HPDE6-E6E7 (cell line): ENCODE results near the gene PRPH.
"Not testable (repeated sequence)": the region's sequence is repeated elsewhere in the genome, so short reads cannot be mapped to it uniquely, and the experiment has no call there.

Experiments
- DNase-seq: peaks from one replicate; pipeline ENCODE4 v3.0.0; 2011; ENCODE audit warnings: missing footprints; ENCODE audit errors: extremely low spot score

PRPH gene

DNA sequence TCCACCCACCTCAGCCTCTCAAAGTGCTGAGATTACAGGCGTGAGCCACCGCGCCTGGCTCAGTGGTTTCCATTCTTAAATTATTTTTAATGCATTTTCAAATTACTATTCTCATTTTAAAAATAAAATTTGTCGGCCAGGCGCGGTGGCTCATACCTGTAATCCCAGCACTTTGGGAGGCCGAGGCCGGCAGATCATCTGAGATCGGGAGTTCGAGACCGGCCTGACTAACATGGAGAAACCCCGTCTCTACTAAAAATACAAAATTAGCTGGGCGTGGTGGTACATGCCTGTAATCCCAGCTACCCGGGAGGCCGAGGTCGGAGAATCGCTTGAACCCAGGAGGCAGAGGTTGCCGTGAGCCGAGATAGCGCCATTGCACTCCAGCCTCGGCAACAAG lies 38.8 kb downstream of the PRPH start:
- not testable (repeated sequence) for DNase-seq

DNA sequence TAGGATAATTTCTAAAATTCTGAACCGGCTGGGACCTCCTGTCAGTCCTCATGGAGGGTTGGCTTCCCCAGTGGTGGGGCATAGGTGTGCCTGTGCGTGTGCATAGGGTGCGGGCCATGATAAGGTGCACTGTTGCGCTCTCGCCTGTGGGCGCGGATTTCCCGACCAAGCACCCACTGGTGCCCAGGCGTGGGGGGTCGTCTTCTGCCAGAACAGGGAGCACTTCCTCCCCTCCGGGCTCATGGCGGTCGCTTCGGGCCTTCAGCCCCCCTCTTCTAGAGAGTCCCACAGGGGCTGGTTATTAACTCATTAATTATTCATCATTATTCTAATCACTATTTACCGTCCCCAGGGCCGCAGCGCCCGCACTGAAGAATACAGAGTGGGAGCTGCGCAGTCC lies 39.3 kb downstream of the PRPH start:
- no peak for DNase-seq

DNA sequence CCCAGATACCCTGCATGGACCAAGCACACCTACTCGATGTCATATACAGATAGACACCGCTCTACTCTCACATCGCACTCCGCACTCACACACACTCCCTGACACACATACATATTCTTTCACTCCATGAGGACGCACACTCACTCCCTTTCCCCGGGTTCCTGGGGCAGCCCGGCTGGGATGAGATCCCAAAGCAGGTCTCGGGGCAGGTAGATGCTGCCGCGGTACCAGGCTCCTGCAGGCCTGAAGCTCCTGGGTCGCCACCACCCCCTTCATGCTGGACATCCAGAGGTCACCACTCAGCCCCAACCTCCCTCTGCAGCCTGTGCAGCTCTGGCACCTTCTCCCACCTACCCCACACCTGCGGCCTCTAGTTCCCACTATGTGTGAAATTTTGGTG lies 39.7 kb downstream of the PRPH start:
- DNase-seq: no peak

DNA sequence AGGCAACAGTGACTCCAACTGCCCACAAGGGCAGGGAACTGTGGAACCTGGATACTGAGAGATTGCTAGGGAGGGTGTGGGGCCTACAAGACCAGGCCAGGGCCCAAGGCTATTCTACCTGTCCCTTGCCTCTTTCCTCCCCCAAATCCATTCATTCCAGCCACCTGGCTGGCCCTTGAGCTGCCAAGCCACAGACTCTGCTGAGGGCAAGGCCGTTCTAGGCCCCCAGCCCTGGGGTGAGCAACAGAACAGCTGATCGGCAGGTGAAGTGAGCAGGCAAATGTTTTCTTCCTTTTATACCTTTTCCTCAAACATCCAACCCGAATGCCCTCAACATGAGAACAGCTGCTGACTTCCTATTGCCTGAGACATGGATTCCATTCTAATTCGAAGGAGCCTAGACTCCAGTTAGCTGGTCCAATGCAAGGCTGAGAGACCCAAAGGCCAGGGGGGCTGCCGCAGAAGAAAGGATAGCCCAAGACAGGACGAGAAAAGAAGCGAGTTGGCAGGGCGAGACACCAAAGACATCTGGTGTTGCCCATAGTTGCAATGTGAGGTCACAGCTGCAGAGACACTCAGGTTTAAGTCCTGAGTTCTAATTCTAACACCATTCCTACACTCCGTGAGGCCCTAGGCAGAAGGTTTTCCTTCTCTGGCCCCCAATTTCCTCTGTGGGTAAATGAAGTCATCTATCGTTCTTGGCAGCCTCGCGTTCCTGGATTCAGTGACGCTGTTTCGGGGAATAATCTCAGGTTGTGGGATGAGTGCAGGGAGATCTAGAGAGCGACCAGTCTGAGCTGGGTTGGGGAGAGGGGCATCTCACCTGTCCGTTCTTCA lies 40.4 kb downstream of the PRPH start:
- DNase-seq: no peak

- no peak for DNase-seq
These were observed 41.2 kb downstream of the PRPH start for GRCh38 chr12:49335955-49336644.

DNA sequence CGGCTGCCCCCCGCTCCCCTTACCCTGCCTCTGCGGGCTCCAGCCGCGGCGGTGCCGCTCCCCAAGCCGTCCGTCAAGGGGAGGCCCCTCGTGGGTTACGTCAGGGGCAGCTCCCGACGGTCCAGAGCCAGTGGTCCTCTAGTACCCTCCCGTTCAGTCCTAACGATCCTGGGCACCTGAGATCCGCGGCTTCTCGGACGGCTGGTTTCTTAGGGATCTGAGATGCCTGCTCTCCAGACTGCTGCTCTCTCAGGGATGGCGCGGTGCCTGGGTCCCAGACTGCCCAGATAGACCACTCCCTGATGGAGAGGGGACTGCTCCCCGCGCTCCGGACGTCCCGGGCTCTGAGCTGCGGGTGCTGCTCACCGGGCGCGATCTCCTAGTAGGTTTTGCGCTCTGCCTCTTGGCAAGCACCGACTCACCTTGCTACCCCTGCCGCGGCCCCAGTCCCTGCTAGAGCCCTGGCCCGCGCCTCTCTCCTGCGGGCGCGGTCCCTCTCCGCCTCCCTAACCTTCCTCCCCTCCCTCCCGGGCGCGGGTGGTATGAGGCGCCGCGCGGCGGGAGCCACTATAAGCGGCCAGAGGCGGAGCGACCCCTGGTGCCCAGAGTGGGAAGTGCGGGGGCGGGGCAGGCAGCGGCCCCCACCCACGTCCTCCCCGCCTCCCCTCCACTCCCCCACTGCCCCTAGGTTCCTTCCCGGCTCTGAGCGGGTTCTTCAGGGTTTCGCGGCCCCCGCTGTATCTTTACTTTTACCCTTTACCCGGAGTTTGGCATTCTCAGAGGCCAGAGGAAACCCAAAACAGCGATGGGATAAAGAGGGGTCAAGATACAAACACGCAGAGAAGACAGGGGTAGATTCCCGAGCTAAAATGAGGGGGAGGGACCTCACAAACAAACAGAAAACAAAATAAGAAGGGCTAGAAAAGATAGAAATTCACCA lies 42.0 kb downstream of the PRPH start, which contains the start of gene C1QL4:
Gene C1QL4 (minus strand): TSS at position 544 of the 940 bp plus-strand sequence. CDS start 711 bp downstream, outside the sequence.
- no peak for DNase-seq

DNA sequence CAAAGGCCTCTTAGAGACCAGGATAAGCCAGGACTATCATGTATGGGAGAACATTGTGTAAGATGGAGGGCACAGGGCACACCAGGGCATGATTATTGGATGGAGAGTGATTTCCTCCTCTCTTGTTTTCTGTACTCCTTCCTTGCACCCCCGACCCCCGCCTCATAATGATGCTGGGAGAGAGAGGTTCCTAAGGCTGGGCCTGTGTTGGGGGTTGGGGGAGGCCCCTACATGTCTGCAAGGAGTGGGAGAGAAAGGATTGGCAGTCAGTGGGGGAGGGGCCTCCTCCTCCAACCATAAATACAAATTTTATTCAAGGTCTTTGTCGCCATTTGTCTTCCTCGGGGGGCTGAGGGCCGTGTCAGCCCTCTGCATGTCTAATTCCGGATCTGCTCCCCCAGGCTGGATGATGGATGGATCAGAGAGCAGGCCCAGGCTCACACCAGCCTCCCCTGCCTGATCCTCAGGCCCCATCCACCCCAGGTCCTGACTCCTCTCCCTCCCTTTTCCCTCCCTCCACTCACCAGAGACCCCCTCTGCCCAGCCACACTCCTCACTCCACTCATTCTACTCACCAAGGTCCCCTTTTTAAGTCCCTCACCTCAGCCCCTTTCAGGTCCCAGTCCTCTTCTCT lies 44.0 kb downstream of the PRPH start:
- no peak for DNase-seq

DNA sequence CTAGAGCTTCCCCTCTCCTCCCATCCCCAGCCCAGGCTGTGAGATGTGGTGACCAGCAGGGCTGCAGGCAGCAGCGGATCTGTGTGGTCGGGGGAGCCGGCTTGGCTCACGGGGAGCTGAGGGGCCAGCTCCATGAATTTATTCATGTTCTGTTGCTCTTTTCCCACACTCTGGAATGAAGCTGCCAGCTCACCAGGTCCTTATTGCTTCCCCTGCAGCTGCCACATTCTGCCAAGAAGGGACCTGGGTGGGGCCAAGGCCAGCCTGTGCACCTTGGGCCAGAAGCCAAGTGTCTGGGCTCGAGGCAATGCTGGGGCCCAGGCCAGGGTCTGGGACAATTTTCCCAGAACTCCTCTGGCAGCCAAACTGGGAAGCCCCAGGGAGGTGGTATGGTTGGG lies 44.5 kb downstream of the PRPH start:
- DNase-seq: no peak

GRCh38 chr12:49340095-49340870 lies 45.3 kb downstream of the PRPH start:
- no peak for DNase-seq

DNA sequence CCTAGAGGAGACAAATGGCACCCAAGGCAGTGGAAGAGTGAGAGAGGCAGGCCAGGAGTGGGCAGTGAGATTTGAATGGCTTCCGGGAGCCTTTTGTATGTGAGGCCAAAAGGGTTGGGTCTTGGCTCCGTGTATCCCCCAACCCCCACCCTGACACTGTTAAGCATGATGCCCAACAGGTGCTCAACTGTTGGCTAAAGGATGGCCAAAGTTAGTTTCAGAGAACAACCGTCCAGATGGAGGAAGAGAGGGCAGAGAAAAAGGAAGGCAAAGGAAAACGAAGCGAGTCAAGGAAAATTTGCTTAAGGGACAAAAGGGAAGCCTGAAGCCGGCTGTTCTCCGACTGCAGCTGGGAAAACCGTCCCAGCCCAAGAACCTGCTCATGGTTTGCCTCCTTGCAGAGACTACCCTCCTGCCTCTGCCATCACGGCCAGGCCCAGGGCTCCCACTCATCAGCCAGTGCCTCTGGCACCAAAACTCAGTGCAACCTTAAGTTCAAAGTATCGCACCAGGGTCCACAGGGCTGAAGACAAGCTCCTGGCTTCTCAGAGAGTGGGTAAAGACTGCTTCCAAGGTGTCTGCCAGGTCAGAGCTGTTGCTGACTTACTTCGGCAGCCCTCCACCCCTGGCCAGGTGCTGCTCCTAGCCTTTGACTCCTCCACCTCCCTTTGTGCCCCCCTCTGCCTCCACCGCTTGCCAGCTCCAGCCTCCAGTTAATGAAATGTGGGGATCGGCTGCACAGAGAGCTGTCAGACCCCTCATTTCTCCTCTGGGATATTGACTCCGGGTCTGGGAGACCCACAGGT lies 46.2 kb downstream of the PRPH start:
- DNase-seq: no peak

- DNase-seq: no peak
These were observed 46.8 kb downstream of the PRPH start for GRCh38 chr12:49341777-49342065.

DNA sequence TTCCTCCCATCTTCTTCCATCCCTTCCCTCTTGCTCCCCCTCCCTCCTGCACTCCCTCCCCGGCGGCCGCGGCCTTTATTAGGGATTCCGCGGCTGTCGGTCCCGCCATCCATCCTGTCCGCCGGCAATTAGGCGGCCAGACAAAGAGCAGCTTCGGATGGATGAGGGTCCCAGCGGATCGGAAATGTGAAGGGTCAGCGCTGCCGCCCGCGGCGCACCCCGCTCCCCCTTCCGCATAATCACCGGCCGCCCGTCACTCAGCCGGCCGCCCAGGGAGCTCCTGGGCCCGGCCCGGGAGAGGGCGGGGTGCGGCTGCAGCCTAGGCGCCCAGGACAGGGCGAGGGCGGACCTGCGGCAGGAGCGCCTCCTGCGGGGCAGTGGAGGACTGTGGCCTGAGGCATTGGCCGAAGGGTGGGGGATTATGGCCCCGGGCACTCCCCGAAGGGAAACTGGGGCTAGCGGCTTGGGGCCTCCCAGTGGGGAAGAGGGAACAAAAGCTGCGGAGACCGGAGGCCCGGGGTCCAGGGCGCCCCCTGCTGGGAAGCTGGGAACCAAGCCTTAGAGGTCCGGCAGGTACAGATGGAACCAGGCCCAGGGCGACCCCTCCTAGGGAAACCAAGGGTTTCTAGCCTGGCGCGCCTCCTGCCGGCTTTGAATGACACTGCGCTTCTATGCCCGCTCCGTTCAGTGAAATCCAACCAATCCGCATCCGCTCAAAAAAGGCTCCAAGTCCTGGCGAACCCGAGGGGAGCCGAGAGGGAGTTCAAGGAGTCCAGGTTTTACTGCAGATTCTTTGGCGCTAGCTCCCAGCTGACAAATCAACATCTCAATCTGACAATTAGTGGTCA lies 47.3 kb downstream of the PRPH start:
- no peak for DNase-seq

- no peak for DNase-seq
These were observed 48.2 kb downstream of the PRPH start for GRCh38 chr12:49342914-49343731.

GRCh38 chr12:49344486-49345050 lies 49.6 kb downstream of the PRPH start:
- no peak for DNase-seq

DNA sequence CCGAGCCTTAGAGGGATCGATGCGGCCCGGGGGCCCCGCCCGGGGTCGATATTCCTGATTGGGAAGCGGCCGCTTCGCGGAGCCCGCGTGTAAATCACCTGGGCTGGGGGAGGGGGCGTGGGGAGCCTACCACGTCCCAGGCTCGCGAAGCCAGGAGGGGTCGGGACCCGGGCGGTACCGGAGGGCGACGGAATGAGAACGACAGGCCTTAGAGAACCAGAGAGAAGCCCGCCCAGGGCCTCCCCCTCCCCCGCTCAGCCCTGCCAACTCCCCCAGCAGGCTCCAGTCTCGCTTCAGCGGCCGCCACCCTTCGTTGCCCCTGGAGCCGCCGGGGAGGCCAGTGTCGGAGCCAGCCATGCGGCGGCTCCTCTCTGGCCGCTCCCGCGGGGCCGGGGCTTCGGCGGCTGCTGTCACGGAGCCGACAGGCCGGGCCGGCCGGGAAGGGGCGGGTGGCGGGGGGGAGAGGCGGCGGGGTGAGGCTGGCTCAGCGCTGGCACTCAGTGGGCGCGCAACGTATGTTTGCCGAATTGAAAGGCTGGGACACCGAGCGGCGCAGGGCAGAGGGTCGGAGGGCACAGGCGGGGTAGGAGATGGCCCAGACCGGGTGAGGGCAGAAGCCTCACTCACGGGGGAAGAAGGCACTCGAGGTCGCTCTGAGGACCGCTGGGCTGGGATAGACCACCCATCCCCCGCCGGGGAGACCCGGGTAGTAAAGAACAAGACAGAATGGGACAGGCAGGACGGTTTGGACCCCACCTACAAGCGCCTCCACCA lies 50.3 kb downstream of the PRPH start:
- DNase-seq: no peak

DNA sequence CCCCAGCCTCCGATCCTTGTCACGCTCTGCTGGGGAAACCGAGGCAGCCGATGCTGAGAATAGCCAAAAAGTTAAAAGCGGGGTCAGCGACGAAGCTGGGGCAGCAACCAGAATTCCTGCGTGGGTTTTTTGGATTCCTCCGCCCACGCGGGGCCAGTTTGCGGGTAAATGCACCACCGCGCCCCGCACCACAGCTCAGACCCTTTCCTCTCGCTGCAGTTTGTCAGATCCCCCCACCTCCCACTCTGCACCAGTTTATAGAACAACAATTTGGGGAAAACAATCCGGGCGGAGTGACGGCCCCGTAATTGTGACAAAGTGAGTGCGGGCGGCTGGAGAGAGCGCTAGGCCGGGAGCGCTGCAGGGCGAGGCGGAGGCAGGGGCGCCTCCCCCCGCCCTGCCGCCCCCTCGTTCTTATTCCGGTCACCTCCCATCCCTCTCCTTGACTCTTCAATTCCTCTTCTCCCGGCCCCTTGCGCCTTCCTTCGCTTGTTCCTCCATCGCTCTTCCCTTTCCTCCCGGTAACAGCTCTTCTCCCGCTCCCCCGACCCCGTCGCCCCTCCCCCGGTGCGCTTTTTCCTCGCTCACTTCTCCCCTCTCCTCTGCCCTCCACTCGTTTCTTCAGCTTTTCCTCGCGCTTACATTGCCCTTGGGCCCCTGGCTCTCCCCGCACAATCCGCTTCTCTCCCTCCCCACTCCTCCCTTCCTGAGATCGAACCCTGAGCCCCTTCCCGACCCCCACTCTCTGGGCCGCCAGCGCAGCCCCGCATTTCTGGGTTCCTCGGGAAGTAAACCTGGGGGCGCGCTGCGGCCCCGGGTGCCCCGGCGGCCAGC lies 51.1 kb downstream of the PRPH start:
- DNase-seq: no peak
